Ovary (tissue), 3 donors: ENCODE measurements around the gene ADRA2C.

Experiments
- CTCF ChIP-seq, 3 donors: fragments of 450-650 bp in 2 of 3; fragments of 200-600 bp in 1 of 3; IDR thresholded peaks; one replicate each; pipeline versions ENCODE4 v1.5.1 to v1.8.0; 2016 to 2022; ENCODE audit warnings: antibody characterized with exemption in 3 of 3, mild to moderate bottlenecking in 1 of 3
- EP300 ChIP-seq: sonication (generic); formaldehyde crosslinking; IDR thresholded peaks from one replicate; pipeline ENCODE4 v1.6.1; 2017; ENCODE audit warnings: antibody characterized with exemption
- POLR2A ChIP-seq: fragments of 450-650 bp; IDR thresholded peaks from one replicate; pipeline ENCODE4 v1.6.1; 2017; ENCODE audit warnings: antibody characterized with exemption, mild to moderate bottlenecking, moderate library complexity
- donor health status: DM: no; HTN: no; CAD: no.

DNA sequence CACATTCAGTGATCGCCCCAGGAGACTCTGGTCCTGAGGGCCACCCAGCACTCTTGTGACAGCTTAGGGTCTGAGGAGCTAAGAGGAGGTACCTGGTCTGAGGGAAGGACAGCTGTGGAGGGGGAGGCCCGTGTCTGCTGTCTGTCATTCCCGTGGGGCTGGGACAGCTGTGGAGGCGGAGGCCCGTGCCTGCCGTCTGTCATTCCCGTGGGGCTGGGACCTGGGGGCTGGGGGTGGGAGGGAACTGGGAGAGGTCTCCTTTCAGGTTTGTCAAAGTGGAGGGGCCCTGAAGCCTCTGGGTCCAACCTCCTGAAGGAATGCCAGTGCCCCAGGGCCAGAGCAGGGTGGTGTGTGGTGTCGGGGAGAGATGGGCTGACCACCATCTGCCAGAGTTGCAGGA, 45.0 kb upstream of the ADRA2C start:
- TF ChIP-seq CTCF (IDR thresholded peaks at IDR 0.05) (no peak), POLR2A (no peak), EP300 (no peak)
